Measurements from ENCODE around the gene CHSY1. TPM values are rescaled to one million over a fixed set of nuclear protein-coding genes. Genes with fewer than 3 reads are reported as not detected.

The CHSY1 gene
- total RNA-seq, 1 experiment from 2014 or later, result 59.1 TPM

DNA sequence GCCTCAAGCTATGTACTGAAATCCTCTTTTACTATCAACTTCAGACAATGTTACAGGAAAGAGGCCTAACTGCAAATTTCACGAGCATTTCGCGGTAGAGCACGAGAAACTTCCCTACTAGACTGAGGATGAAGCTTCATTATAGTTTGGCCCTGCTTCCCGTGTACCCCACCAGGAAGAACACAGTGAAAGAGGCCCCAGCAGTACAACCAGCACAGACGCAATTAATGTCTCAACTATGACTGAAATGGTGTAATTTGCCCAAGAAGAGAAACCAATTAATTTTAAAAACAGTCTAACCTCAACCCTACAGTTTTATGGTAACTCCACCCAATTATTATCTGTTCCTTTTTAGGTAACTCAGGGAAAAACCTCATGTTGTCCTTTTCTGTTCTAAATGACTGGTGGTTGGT lies 12.1 kb downstream of the CHSY1 start (continued):
- TF ChIP-seq, protein P1, sequence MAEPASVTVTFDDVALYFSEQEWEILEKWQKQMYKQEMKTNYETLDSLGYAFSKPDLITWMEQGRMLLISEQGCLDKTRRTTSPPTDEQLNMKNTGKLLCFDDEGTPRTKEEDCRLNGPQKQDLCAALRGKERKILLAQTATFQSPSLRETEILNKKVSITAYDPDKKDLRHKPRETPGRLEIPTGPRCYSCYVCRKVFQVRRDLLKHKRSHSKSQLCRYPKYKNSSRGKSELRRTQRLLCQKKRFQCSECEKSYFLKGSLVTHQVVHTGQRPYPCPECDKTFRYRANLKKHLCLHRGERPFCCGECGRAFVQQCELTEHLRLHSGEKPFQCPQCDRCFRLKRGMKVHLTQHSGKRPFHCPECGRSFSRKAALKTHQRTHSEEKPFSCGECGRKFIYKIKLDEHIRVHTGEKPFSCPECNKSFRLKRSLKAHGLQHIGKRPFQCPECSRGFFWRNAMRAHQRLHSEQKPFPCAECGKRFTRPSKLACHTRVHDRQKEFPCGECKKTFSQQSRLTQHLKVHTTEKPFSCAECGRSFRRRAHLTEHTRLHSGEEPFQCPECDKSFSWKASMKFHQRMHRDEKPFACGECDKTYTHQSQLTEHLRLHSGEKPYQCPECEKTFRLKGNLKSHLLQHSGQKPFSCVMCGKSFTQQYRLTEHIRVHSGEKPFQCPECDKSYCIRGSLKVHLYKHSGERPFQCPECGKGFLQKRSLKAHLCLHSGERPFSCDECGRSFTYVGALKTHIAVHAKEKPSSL (CRISPR knock-in tag; conservative IDR thresholded peaks at IDR 0.05), result no peak
- TF ChIP-seq NR2C2 (CRISPR knock-in tag; IDR thresholded peaks at IDR 0.05), result no peak

DNA sequence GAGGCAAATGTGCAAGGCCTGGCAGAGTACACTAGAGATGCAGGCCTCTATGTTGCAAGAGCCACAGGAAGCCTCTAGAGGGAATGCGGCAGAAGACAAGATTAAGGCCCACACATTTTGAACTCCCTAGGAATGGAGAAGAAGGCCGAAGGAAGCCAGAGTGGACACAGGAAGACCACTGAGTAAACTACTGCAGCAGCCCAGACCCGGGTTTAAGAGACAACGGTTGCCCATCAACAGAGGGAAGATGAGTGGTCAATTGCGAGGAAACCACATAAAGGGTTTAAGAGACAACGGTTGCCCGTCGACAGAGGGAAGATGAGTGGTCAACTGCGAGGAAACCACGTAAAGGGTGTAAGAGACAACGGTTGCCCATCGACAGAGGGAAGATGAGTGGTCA lies 14.6 kb downstream of the CHSY1 start:
- POLR2A ChIA-PET, result interaction anchor here (0.6 kb wide), 1 partner anchor 17 kb away, joined by 3 read pairs; no protein-coding TSS in a partner anchor
- H3K4me1 Mint-ChIP-seq, result peaks cover 52% of the 10 kb centered on the region
- CTCF ChIA-PET, result interaction anchor here (0.6 to 1.0 kb wide), 3 partner anchors 257 to 604 kb away, joined by 4 to 5 read pairs (median 5); no protein-coding TSS in a partner anchor
- peaks cover 35% of the 10 kb centered on the region for H3K36me3 Mint-ChIP-seq
- no peaks in the 10 kb centered on the region for H3K27me3 Mint-ChIP-seq (ENCODE audit: low read depth)
- DNase-seq (ENCODE audit: low spot score) (no peak), ATAC-seq (no peak)
- H3K9me3 Mint-ChIP-seq, result no peaks in the 10 kb centered on the region
- TF ChIP-seq, protein P2, sequence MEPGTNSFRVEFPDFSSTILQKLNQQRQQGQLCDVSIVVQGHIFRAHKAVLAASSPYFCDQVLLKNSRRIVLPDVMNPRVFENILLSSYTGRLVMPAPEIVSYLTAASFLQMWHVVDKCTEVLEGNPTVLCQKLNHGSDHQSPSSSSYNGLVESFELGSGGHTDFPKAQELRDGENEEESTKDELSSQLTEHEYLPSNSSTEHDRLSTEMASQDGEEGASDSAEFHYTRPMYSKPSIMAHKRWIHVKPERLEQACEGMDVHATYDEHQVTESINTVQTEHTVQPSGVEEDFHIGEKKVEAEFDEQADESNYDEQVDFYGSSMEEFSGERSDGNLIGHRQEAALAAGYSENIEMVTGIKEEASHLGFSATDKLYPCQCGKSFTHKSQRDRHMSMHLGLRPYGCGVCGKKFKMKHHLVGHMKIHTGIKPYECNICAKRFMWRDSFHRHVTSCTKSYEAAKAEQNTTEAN (CRISPR knock-in tag; IDR thresholded peaks at IDR 0.05), result no peak
- TF ChIP-seq SMAD3 (CRISPR knock-in tag; IDR thresholded peaks at IDR 0.05; ENCODE audit: borderline replicate concordance) (no peak), GABPB1 (CRISPR knock-in tag; IDR thresholded peaks at IDR 0.05) (no peak), MYBL2 (CRISPR knock-in tag; IDR thresholded peaks at IDR 0.05) (no peak), TEAD4 (CRISPR knock-in tag; IDR thresholded peaks at IDR 0.05) (no peak), ZNF671 (CRISPR knock-in tag; IDR thresholded peaks at IDR 0.05) (no peak), ZNF121 (CRISPR knock-in tag; IDR thresholded peaks at IDR 0.05) (no peak), CREM (CRISPR knock-in tag; IDR thresholded peaks at IDR 0.05) (no peak), MXD4 (CRISPR knock-in tag; IDR thresholded peaks at IDR 0.05; ENCODE audit: borderline replicate concordance) (no peak)
- TF ChIP-seq, protein P3, sequence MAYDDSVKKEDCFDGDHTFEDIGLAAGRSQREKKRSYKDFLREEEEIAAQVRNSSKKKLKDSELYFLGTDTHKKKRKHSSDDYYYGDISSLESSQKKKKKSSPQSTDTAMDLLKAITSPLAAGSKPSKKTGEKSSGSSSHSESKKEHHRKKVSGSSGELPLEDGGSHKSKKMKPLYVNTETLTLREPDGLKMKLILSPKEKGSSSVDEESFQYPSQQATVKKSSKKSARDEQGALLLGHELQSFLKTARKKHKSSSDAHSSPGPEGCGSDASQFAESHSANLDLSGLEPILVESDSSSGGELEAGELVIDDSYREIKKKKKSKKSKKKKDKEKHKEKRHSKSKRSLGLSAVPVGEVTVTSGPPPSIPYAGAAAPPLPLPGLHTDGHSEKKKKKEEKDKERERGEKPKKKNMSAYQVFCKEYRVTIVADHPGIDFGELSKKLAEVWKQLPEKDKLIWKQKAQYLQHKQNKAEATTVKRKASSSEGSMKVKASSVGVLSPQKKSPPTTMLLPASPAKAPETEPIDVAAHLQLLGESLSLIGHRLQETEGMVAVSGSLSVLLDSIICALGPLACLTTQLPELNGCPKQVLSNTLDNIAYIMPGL (CRISPR knock-in tag; IDR thresholded peaks at IDR 0.05), result no peak
- TF ChIP-seq, protein P1 (CRISPR knock-in tag; conservative IDR thresholded peaks at IDR 0.05), result no peak
- TF ChIP-seq, protein P4, sequence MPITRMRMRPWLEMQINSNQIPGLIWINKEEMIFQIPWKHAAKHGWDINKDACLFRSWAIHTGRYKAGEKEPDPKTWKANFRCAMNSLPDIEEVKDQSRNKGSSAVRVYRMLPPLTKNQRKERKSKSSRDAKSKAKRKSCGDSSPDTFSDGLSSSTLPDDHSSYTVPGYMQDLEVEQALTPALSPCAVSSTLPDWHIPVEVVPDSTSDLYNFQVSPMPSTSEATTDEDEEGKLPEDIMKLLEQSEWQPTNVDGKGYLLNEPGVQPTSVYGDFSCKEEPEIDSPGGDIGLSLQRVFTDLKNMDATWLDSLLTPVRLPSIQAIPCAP (CRISPR knock-in tag; IDR thresholded peaks at IDR 0.05), result no peak
- H3K27ac Mint-ChIP-seq, result no peak overlapping the region
- no peak overlapping the region for H3K4me3 Mint-ChIP-seq

DNA sequence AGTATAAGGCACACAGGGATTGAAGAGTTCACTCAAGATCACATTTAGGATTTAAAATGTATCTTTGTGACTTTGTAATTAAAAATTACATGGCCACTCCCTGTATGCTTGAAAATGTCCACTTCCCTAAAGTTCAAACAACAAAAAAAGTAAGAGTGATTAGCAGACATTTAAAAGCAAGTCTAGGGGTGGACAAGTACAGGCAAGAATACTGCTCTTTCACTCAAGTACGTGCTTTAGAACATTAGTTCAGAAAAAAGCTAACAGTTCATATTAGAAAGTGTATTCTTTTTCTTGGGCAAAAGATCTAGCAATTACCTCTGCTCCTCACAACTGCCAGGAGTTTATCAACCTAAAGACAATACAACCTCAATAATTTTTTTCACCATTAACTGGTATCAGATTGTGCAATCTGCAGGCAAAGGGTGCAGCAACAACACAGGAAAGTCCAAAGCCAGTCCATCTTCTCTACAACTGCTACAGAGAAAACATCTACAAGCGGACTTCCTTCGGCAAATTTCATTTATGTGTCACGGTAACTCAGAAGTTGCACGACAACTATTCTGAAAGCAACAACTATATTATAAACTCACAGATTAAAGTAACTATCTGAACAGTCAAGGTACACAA lies 18.1 kb downstream of the CHSY1 start:
- ATAC-seq, result no peak
- CTCF ChIA-PET, result no interaction called here
- H3K27ac Mint-ChIP-seq, result peak overlapping the region; percentile 91
- TF ChIP-seq ZNF138 (CRISPR knock-in tag; conservative IDR thresholded peaks at IDR 0.05), result no peak
- TF ChIP-seq, protein P5, sequence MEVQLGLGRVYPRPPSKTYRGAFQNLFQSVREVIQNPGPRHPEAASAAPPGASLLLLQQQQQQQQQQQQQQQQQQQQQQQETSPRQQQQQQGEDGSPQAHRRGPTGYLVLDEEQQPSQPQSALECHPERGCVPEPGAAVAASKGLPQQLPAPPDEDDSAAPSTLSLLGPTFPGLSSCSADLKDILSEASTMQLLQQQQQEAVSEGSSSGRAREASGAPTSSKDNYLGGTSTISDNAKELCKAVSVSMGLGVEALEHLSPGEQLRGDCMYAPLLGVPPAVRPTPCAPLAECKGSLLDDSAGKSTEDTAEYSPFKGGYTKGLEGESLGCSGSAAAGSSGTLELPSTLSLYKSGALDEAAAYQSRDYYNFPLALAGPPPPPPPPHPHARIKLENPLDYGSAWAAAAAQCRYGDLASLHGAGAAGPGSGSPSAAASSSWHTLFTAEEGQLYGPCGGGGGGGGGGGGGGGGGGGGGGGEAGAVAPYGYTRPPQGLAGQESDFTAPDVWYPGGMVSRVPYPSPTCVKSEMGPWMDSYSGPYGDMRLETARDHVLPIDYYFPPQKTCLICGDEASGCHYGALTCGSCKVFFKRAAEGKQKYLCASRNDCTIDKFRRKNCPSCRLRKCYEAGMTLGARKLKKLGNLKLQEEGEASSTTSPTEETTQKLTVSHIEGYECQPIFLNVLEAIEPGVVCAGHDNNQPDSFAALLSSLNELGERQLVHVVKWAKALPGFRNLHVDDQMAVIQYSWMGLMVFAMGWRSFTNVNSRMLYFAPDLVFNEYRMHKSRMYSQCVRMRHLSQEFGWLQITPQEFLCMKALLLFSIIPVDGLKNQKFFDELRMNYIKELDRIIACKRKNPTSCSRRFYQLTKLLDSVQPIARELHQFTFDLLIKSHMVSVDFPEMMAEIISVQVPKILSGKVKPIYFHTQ (CRISPR knock-in tag; IDR thresholded peaks at IDR 0.05), result no peak
- no peak for TF ChIP-seq SMAD4 (CRISPR knock-in tag; IDR thresholded peaks at IDR 0.05)
- TF ChIP-seq, protein P6, sequence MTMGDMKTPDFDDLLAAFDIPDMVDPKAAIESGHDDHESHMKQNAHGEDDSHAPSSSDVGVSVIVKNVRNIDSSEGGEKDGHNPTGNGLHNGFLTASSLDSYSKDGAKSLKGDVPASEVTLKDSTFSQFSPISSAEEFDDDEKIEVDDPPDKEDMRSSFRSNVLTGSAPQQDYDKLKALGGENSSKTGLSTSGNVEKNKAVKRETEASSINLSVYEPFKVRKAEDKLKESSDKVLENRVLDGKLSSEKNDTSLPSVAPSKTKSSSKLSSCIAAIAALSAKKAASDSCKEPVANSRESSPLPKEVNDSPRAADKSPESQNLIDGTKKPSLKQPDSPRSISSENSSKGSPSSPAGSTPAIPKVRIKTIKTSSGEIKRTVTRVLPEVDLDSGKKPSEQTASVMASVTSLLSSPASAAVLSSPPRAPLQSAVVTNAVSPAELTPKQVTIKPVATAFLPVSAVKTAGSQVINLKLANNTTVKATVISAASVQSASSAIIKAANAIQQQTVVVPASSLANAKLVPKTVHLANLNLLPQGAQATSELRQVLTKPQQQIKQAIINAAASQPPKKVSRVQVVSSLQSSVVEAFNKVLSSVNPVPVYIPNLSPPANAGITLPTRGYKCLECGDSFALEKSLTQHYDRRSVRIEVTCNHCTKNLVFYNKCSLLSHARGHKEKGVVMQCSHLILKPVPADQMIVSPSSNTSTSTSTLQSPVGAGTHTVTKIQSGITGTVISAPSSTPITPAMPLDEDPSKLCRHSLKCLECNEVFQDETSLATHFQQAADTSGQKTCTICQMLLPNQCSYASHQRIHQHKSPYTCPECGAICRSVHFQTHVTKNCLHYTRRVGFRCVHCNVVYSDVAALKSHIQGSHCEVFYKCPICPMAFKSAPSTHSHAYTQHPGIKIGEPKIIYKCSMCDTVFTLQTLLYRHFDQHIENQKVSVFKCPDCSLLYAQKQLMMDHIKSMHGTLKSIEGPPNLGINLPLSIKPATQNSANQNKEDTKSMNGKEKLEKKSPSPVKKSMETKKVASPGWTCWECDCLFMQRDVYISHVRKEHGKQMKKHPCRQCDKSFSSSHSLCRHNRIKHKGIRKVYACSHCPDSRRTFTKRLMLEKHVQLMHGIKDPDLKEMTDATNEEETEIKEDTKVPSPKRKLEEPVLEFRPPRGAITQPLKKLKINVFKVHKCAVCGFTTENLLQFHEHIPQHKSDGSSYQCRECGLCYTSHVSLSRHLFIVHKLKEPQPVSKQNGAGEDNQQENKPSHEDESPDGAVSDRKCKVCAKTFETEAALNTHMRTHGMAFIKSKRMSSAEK (CRISPR knock-in tag; IDR thresholded peaks at IDR 0.05; ENCODE audit: borderline replicate concordance), result no peak

More for the DNA sequence above, 18.1 kb downstream of the CHSY1 start:
- Mint-ChIP-seq H3K36me3 (peaks cover 52% of the 10 kb centered on the region), H3K9me3 (no peaks in the 10 kb centered on the region), H3K4me3 (no peak overlapping the region), H3K27me3 (ENCODE audit: low read depth) (no peaks in the 10 kb centered on the region), H3K4me1 (peaks cover 33% of the 10 kb centered on the region)
- POLR2A ChIA-PET, result no interaction called here
- no peak for DNase-seq (ENCODE audit: low spot score)

Data from WTC11 (cell line).